Lung (tissue), 12 donors: ENCODE measurements around the gene MTG1. TPM values are rescaled to one million over a fixed set of nuclear protein-coding genes. Genes with fewer than 3 reads are reported as not detected.
"Not testable (repeated sequence)": the region's sequence is repeated elsewhere in the genome, so short reads cannot be mapped to it uniquely, and the experiment has no call there.

Experiments
- ATAC-seq: fragments of 200-7000 bp; cut with Tn5 transposase; one replicate; pipeline ENCODE4 v1.9.1; 2020; ENCODE audit warnings: moderate number of reproducible peaks; ENCODE audit not compliant: insufficient read depth, low FRiP score
- DNase-seq, 3 donors: peaks; one replicate each; pipeline ENCODE4 v3.0.0-alpha.2; 2013 to 2017
- H3K27ac ChIP-seq, 2 donors: one replicate each; pipeline ENCODE4 v1.5.1; 2013; ENCODE audit warnings: mild to moderate bottlenecking in 2 of 2, moderate library complexity in 2 of 2, control low read depth in 1 of 2, inconsistent platforms in 1 of 2, low read depth in 1 of 2, low read length in 1 of 2
- H3K27me3 ChIP-seq, 3 donors: one replicate each; pipeline ENCODE4 v1.5.1; 2013; ENCODE audit warnings: low read length in 2 of 3; ENCODE audit not compliant: control insufficient read depth in 3 of 3, insufficient read depth in 3 of 3
- H3K36me3 ChIP-seq, 4 donors: one replicate each; pipeline ENCODE4 v1.5.1; 2013; ENCODE audit warnings: low read length in 4 of 4, mild to moderate bottlenecking in 1 of 4, moderate library complexity in 1 of 4; ENCODE audit not compliant: control insufficient read depth in 4 of 4, insufficient read depth in 4 of 4
- H3K4me1 ChIP-seq, 5 donors: one replicate each; pipeline ENCODE4 v1.5.1; 2013; ENCODE audit warnings: low read length in 5 of 5, mild to moderate bottlenecking in 2 of 5, moderate library complexity in 1 of 5; ENCODE audit not compliant: control insufficient read depth in 5 of 5, insufficient read depth in 5 of 5
- H3K4me3 ChIP-seq: one replicate; pipeline ENCODE4 v1.5.1; 2013; ENCODE audit warnings: mild to moderate bottlenecking, control low read depth, moderate library complexity
- H3K9ac ChIP-seq, 2 donors: one replicate each; pipeline ENCODE4 v1.5.1; 2013; ENCODE audit warnings: low read length in 2 of 2, control low read depth in 1 of 2; ENCODE audit not compliant: insufficient read depth in 1 of 2
- H3K9me3 ChIP-seq, 4 donors: one replicate each; pipeline ENCODE4 v1.5.1; 2013; ENCODE audit warnings: low read length in 3 of 4, mild to moderate bottlenecking in 1 of 4, moderate library complexity in 1 of 4; ENCODE audit not compliant: control insufficient read depth in 4 of 4, insufficient read depth in 3 of 4
- CTCF ChIP-seq: IDR thresholded peaks from 2 replicates; pipeline ENCODE4 v1.5.1; 2012; ENCODE audit warnings: mild to moderate bottlenecking; ENCODE audit errors: control extremely low read depth, extremely low read depth
- WGBS, 2 donors: extraction: QIAGEN DNeasy Blood & Tissue Kit; methylation state at CpG; one replicate each; pipeline ENCODE4 v1.1.7; 2013; 5-methylcytosine and 5-hydroxymethylcytosine counted together
- polyA plus RNA-seq, 2 donors: library from polyadenylated mRNA; stranded (reverse); fragments of 200-250 nt; gene quantifications; one replicate each; pipeline ENCODE4 v1.2.1, GENCODE V29; 2013
- total RNA-seq, 2 donors: library from RNA; depleted of rRNA in 1 of 2; stranded (reverse); fragments of >200 nt in 1 of 2; gene quantifications; one replicate each; pipeline ENCODE4 v1.2.1, GENCODE V29; 2014 to 2021
- donor health status: control.
- donor health status: control.
- donor health status: Bipolar disorder and iron deficiency.
- donor health status: healthy.
- donor health status: DM: yes; HTN: yes; CAD: no.

The MTG1 gene
- total and polyA plus RNA-seq, 4 donors: 36.4 to 51.8 (median 44.5) TPM

- H3K9me3 ChIP-seq: peaks cover 0 to 5% (median 0%) of the 10 kb centered on the region in 4 donors
- H3K27me3 ChIP-seq: no peaks in the 10 kb centered on the region
- no peak for TF ChIP-seq CTCF
- no peaks in the 10 kb centered on the region for H3K4me1 ChIP-seq
- H3K4me3 ChIP-seq: no peak overlapping the region
- 88 to 89% methylated on average over 13 of the region's 13 CpGs for WGBS, 2 donors
- H3K27ac ChIP-seq: no peak overlapping the region
- H3K9ac ChIP-seq: no peak overlapping the region
- no peak for ATAC-seq
- H3K36me3 ChIP-seq: peaks cover 4 to 57% (median 36%) of the 10 kb centered on the region in 4 donors
- no peak for DNase-seq
Measured at GRCh38 chr10:133365461-133366129, 28.4 kb upstream of the MTG1 start.

GRCh38 chr10:133366130-133366478 is 27.9 kb upstream of the MTG1 start:
- Histone ChIP-seq H3K27me3 (no peaks in the 10 kb centered on the region), H3K4me1 (no peaks in the 10 kb centered on the region), H3K9ac (no peak overlapping the region), H3K4me3 (no peak overlapping the region), H3K9me3 (peaks cover 0 to 4% (median 0%) of the 10 kb centered on the region in 4 donors), H3K36me3 (peaks cover 4 to 59% (median 36%) of the 10 kb centered on the region in 4 donors), H3K27ac (no peak overlapping the region)
- no peak for TF ChIP-seq CTCF
- ATAC-seq (no peak), DNase-seq (no peak)
- 85 to 86% methylated on average over 17 of the region's 17 CpGs for WGBS, 2 donors

GRCh38 chr10:133366751-133367150 is 27.2 kb upstream of the MTG1 start:
- no peak for ATAC-seq
- Histone ChIP-seq H3K4me3 (no peak overlapping the region), H3K9ac (no peak overlapping the region), H3K9me3 (no peaks in the 10 kb centered on the region), H3K36me3 (peaks cover 4 to 61% (median 37%) of the 10 kb centered on the region in 4 donors), H3K27ac (no peak overlapping the region), H3K27me3 (no peaks in the 10 kb centered on the region), H3K4me1 (no peaks in the 10 kb centered on the region)
- TF ChIP-seq CTCF: no peak
- 96 to 97% methylated on average over 13 of the region's 13 CpGs for WGBS, 2 donors
- DNase-seq: no peak

GRCh38 chr10:133367461-133367860 is 26.5 kb upstream of the MTG1 start:
- DNase-seq, H3K9me3 ChIP-seq, ATAC-seq, H3K4me3 ChIP-seq, H3K27me3 ChIP-seq, H3K4me1 ChIP-seq, H3K9ac ChIP-seq, H3K27ac ChIP-seq: not testable (repeated sequence)
- H3K36me3 ChIP-seq: peaks cover 4 to 55% (median 31%) of the 10 kb centered on the region in 4 donors
- 73 to 94% methylated on average over 3 to 4 of the region's 7 CpGs for WGBS, 2 donors
